Hippocampal formation (tissue), 2 donors: ENCODE data around the gene TMEM175.

Experiments used
- DNase-seq, 2 donors: peaks; one replicate each; lab custom pipeline; 2025; lab: John Stamatoyannopoulos, UW

The TMEM175 gene

DNA sequence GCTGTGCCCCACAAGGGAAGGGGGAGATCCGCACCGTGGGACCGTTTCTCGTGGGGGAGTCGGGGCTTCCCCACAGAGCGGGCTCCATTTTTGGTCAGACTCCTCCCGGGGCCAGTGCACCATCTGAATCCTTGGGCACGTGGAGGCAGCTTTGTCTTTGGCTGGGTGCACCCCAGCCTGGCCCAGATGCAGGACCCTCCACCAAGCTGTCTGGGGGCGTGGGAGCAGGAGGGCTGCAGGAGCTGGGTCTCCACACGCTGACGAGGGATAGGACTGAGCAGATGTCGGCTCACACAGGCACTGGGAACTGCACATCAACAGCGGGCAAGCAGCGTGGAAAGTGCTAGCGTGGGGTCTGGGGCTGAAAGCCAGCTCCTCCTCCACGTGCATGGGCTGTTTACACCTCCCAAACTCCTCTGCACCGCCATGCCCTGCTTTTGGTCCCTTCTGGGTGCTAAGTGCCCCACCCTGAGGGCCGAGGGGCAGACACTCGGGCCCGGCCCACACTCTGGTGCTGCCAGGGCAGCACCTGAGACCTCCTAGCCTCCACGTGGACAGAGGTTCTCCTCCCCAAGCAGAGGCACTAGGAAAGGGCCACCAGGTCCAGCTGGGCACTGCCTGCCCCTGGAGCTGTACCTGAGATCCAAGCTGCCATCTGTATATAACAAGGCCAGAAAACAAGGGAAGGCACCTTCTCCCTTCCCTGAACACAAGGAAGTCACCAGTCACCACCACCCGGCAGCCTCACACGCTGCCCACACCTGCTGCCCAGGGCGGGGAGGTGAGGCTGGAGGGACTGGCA is 27.3 kb downstream of the TMEM175 start:
- DNase-seq: no peak

DNA sequence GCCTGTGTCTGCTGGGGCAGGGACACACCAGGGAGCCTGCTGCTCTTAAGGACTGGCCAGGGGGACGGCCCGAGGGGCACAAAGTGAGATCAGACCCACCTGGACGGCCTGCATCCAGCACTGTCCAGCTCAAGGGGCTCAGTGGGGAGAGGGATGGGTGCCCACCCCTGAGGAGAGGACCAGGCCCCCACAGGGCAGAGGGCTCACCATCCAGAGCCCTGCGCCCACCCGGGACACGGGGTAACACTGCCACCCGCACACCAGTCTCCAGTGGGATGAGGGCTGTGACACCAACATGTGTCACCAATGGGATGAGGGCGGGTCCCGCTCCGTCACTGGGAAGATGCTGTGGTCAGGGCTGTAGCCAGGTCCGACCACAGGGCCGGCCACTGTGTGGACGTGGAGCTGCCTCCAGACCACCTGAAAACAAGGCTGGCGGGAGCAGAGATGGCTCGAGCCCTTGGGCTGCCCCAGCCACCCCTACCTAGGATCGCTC is 27.9 kb downstream of the TMEM175 start:
- no peak for DNase-seq

DNA sequence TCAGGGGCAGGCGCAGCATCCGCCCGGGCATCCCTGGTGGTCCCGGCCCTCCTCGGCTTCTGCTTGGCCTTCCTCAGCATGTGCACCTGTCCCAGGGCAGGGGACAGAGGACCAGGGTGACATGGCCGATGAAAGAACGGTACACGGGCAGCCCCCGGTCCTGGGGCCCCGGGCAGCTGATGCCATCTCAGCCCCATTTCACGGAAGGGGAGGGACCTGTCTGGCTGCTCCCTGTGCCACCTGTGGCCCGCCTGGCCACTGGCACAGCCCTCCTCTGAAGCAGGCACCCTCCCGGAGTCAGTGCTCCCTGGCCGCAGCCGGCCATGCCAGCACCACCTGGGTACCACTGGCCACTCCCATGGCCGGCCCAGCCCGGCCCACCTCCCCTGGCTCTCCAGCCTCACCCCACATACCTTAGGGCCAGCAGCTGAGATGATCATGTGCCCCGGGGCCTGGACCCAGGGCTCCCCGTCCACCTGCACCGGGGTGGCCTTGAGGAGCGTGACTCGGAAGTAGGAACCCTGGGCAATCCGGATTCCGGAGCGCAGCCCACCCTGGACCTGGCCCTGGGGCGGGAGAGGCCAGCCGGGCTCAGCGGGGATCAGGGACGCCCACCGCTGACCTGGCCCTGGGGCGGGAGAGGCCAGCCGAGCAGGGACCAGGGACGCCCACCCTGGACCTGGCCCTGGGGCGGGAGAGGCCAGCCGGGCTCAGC is 28.5 kb downstream of the TMEM175 start:
- no peak for DNase-seq

DNA sequence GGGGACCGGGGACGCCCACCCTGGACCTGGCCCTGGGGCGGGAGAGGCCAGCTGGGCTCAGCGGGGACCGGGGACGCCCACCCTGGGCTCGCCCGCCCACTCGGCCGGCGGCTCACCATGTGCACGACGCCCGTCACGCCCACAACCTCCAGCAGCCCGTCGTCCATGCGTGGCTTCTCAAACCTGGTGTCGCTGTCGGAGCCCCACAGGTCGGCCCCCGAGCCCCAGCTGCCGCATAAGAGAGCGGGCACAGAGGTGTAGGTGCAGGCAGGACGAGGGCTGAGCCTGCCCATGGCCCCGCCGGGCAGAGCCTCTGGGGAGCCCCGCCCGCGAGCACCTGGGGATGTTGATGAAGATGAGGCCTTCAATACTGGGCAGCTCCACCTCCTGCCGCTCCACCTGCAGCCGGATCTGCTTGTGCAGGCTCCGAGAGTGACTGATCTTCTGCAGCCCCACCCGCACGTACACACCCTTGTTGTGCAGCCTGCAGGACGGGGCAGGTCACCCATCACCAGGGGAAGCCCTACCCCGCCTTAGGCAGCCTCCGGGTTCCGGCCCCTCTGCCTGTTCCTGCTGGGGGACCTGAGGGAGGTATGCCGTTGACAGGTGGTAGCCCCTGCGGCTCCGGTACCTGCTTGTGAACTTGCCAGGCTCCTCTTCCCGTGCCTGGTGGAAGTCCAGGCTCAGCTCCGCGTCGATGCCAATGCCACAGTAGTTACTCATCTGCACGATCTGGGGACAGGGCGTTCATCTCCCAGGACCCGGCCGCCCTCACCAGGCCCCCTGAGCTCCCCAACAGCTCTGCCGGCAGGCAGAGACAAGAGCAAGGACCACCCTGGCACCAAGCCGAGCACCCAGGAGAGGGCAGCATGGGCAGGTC is 29.3 kb downstream of the TMEM175 start:
- no peak for DNase-seq

DNA sequence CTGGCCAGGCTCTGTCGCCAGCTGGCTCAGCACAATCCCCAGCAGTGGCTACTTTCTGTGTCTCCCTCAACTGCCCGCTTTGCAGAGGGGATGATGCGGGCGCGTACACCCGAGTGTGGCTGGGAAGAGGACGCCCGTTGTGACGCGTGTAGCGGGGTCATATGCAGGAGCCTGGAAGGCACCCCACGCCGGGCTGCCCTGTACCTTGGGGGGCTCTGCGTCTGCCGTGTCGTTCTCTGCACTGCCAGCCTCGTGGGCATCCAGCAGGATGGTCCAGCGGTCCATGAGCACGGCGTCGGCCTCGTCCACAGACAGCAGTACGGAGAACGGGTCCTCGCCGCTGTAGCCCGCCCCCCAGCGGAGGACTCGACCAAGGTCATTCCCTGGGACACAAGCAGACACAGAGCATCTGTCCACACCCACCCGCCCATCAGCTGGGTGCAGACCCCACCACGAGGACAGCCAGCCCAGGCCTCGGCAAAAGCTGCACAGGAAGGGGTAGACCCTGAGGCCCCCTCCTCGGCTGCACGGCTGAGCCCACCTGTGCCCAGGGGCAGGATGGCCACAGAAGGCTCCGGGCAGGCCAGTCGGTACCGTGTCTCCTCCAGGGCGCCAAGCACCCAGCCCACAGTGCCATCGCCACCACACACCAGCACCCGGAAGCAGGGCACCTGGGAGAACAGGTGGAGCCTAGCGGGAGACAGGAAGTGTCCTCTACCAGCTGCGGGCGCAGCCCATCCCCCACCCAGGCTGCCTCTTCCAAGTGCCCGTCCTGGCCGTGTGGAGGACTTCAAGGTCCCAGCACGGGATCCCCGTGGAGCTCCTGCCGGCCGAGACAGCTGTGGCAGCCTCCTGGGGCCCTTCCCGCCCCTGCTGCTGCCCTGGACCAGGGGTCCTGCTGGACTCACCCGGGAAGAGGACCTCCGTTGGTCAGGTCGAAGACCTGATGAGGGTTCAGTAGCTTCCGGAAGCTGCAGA is 30.3 kb downstream of the TMEM175 start:
- no peak for DNase-seq

DNA sequence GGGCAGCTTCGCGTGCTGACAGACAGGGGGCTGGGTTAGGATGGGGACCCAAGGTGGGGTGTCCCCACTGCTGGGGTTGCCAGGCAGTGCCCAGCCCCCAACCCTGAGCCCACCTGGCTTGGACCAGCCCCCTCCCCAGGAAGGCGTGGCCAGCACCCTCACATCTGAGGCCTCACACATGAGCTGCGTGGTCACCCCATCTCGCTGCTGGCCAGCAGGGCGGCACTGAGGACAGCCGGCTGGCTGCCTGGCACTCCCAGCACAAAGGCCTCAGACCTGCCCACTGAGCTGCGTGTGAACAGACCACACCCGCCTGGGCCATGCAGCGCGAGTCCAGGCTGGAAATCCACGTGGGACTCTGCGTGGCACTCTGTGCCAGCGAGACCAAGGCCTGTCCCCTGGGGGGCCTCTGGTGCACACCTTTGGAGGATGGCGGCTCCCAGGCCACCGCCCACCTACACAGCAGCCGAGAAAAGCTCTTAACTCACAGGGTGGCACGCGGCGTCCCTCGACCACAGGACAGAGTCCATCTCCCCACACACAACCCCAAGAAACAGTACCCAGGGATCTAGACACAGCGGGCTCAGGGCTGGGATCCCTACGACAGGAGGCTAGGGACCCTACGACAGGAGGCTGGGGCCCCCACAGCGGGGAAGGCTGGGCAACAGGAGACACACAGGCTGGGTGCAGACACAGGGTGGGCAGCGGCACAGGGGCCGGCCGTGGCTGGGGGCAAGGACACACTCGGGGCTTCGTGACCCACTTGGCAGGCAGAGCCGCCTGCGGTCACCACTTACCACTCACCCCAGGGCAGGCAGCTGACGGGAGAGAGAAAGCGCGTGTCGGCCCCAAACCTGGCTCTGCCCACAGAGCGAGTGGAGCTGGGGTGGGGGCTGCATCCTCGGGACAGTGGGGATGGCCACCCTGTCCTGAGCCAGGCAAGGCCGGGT is 31.3 kb downstream of the TMEM175 start:
- DNase-seq: no peak

DNA sequence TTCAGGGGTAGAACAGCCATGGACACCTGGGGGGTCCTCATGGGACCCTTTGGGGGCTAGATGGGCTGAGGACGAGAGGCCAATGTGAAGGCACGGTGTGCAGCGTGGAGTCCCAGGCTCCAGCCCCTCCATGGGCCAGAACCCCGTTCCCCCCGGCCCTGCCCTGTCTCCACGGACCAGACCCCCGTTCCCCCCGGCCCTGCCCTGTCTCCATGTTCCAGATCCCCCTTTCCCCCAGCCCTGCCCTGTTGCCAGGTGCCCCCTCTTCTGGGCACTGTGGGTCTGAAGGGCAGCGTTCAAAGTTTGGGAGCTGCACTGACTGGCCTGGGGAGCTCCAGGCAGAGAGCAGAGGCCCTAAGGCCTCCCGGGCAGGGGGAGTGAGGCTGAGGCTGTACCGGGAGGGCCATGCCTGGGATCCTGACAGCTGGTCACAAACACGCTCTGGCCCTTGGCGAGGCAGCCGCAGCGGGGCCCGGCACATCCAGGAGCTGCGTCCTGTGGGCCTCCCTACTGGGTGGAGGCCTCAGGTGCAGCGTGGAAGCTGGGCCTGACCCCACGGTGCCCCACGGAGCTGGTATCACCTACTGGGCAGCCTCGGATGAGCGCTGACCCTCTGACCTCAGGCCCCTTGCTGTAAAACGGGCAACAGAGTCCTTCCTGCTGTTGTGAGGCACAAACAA is 32.2 kb downstream of the TMEM175 start:
- no peak for DNase-seq

DNA sequence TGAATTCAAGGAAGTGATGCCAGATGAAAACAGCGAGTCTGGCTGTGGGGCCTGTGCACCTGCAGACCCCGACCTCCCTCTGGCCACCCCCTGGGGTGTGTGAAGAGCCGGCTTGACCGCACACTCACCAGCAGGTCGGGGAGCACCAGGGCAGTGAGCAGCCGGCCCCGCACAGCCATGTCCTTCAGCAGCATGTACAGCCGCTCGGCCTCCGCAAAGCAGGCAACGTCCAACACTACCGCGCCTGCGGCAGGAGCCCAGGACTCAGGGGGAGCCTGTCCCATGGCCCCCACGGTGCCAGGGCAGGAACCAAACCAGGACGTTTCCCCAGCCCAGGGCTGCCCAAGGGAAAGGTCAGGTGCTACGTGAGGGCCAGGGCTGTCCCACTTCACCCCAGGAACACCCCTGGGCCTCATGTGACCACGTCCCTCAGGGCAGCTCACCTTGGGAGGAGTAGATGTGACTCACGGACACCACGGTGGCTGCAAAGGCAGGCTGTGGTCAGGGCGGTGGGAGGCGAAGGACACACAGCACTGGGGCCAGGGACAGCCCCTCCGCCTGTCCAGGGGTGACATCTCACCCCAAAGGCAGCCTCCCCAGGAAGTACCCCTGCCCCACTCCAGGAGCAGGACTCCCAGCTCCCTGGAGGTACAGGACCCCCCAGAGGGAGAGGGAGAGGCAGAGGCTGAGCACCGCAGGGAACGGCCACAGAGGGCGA is 32.9 kb downstream of the TMEM175 start:
- no peak for DNase-seq

DNA sequence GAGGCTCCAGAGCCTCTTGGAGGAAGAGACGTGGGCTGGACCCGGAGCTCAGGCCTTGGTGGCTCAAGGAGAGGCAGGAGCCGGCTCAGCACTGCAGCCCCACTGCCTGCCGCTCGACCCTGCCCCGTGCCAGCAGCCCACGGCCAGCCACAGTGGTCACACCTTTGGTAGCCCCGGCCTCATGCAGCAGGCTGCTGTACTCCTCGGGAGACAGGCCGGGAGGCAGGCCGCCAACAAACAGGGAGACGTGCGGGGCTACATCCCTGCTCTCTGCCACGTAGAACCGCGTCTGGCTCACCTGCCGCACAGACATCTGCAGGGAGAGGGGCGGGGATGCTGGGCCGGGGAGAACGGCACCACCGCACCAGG is 33.5 kb downstream of the TMEM175 start:
- DNase-seq: no peak

DNA sequence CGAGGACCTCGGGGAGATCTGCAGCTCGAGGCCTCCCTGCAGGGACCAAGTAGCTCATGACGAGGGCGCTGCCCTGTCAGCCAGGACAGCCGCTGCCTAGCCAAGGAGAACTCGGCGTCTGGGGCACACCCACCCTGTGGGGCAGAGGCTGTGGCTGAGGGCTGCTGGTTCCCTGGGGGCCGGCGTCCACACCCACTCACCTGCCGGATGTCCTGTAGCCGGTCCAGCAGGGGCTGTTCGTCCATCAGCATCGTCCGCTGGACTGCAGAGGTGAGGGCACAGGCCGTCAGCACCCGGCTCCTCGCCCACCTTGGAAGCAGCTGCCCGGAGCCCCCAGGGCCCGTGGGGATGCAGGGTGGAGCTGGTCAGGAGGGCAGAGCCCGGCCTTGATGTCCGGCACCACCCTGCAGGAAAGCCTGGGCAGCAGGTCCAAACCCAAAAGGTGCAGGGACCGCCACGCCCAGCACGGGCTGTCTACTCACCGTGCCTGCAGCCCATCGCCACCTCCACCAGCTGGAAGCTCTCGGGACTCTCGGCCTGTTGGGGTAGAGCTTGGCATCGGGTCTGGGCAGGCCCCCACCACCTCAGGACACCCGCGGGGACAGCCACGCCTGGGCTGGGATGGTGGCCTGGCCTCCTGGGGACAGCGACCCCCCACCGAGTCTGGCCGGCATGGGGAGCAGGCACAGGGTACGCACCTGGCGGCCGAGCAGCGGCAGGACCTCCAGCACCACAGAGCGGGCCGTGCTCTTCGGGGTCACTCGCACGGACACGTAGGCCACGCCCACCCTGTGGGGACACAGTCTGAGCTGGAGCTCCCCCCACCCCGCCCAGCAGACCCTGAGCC is 34.2 kb downstream of the TMEM175 start:
- DNase-seq: no peak

DNA sequence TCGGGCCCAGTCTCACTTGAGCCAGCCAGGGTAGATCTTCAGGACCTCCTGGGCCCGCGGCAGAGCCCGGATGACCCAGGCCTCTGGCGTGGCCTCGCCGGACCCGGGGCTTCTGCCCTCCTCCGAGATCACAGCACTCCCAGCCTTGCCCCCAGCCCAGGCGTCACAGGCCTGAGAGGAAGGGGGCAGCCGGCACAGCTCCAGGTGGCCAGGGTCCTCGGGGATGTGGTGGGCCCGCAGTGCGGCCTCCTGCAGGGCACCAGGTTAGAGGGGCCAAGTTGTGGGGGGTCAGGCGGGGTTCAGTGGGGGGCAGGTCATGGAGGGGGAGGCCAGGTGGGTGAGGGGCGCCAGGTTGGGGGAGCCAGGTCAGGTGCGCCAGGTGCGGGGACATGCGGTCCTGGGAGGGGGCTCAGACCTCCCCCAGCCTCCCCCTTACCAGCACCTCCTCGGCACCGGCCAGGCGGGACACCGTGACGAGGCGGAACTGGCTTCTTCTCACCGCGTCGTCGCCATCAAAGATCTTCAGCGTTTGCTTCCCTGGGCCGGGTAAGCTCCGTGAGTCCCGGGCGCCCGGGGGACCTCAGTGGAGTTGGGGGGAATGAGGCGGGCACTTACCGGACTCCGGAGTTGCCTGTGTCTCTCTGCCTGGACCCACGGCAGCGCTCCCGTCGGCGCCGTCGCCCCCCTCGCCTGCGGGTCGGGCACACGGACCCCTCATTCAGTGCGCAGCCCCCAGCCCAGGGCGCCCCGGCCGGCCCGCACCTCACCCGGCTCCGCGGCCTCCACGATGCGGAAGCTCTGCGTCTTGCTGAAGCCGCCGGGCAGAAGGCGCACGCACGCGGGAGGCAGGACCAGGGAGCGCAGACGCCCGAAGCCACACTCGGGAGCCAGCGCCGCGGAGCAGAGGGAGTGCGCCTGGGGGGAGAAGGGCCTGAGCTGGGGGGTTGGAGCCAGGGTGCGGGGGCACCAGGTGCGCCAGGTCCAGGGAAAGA is 35.1 kb downstream of the TMEM175 start:
- no peak for DNase-seq

DNA sequence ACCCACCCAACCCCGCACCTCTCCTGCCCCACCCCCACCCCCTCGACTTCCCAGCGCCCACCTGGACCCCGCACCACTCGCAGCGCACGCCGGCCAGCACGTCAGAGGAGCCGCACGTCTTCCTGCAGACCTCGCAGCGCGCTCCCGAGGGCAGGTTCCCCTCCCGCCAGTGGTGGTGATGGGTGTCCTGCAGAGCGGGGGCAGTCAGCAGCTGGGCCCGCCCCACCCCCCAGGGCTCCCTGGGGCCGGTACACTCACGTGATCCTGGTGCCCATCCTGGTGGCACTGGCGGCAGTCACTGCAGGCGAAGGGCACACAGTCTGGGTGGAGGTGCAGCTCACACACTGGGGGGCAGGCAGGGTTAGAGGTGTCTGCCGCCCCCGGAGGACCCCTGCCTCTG is 36.0 kb downstream of the TMEM175 start:
- no peak for DNase-seq

DNA sequence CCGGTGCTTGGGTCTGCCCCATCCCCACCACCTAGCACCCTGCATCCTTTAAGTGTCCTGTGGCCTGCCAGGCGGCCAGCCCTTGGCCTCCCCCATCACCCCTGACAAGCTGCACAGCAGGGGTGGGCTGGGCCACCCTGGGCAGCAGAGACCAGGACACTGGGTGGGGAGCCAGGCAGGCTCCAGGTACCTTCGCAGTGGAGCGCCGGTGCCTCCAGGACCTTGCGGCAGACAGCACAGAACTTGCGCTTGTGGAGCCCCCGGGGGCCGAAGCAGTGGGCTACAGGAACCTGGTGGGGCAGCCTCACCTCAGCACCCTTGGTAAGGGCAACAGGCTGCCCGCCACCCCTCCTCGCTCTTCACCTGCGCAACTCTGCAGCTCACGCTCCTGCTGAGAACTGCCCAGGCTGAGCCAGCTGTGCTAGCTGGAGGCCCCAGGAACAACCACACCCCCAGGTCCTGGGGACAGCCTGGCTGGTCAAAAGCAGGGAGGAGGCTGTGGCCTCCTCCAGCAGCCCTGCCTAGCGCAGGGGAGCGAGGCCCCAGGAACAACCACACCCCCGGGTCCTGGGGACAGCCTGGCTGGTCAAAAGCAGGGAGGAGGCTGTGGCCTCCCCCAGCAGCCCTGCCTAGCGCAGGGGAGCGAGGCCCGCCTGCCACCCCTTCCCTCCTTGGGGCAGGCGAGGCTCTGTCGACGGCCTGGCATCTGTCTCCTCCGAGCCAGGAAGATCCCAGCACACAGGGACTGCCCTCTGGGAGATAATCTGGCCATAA is 36.5 kb downstream of the TMEM175 start:
- no peak for DNase-seq

DNA sequence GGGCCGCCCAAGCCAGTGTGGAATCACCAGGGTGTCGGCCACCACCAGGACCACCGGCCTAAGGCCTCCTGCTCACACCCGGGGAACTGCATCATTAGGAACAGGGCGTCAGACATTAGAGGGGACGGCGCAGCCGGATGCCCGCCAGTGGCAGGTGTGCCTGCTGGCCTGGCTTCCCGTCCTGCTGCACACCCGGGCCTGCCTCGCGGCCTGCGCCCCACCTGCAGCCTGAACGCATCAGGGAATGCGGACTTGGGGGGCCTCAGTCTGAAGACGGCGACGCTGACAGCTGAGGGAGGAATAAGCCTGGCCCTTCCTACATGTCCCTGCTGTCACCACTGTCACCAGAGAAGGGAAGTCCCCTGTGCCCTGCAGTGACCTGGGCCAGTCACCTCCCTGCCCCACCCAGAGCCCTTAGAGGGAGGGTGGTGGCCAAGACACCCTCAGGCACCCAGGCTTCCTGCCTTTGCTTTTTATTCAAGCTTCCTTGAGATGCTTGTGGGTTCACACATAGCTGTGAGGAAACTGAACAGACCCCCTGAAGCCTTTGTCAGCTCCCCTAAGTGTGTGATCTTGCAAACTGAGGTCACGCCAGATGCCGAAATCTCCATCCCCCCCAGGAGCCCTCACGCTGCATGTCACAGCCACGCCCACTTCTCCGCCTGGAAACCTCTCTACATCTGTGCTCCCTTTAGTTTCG is 37.9 kb downstream of the TMEM175 start:
- no peak for DNase-seq

DNA sequence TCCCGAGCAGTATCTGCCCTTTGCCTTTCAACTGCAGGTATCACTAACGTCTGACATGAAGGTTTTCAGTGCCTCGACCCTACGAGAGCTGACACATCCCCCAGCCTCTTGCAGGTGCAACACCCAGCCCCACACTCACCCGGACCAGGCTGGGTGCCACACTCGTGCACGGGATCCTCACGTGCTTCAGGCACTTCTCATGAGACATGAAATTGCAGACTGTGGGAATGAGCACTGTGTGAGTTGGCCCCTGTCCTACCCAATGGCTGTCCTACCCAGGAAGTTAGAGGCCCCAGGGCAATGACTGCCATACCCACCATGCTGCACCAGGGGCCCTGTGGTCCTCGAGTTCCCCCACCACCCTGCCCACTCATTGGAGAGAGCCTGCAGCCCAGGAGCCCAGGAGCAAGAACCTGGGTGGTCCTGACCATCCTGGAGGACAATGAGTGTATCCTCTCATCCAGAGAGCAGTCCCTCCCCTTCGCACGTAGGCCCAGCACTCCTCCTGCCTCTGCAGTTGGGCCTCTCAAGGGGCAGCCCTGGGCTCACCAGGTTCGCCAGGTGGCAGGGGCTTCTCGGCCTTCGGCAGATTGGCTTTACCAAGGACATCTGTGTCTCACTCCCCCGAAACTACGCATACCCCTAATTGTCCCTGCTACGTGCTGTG is 38.7 kb downstream of the TMEM175 start:
- DNase-seq: no peak
